ENCODE results near the gene SPOCK1.
"Not testable (repeated sequence)": the region's sequence is repeated elsewhere in the genome, so short reads cannot be mapped to it uniquely, and the experiment has no call there.

SPOCK1 gene

DNA sequence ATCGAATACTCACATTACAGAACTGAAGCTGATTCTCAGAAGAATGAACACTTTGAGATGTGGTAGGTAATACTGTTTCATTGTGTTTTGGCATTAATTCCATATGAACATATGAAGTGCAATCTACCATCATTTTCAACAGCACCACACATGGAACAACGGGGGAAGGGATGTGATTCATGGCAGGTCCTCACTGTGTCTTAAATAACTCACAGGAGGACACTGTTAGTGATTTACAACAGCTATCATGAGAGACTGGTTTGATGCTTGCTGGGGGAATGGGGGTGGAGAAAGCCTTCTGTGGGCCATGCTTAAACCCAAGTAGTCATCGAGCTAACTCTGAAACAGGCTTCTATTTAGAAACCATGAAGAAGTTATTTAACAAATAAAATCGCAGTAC, 232.9 kb downstream of the SPOCK1 start:
- no peak overlapping the region for H3K27ac ChIP-seq (ENCODE audit: low read depth, low read length)
- no peaks in the 10 kb centered on the region for H3K4me1 ChIP-seq (ENCODE audit: control insufficient read depth, insufficient read depth, low read length)
- no peaks in the 10 kb centered on the region for H3K27me3 ChIP-seq (ENCODE audit: control insufficient read depth, insufficient read depth, low read length)
- no peaks in the 10 kb centered on the region for H3K36me3 ChIP-seq (ENCODE audit: control insufficient read depth, insufficient read depth, low read length)
- no peak overlapping the region for H3K9ac ChIP-seq (ENCODE audit: low read length)
- no peak overlapping the region for H3K4me3 ChIP-seq (ENCODE audit: low read length)

DNA sequence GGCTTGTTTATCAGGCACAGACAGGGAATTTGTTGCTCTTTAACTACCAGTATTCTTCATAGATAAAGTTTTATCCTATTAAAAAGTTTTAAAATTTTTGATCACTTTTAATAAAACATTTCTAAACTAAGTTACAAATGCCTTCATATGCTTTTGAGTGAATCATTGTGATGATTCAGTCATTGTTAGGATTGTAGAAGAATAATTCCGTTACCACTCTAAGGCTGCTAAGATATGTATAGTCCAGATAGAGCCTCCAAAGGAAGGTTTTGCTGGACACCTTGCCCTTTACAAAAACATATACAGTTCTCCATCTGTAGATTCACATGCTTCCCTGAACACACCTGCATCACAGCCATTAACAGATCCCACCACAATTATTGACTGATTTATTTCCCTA, 233.7 kb downstream of the SPOCK1 start:
- no peak overlapping the region for H3K27ac ChIP-seq (ENCODE audit: low read depth, low read length)
- no peak overlapping the region for H3K9ac ChIP-seq (ENCODE audit: low read length)
- no peaks in the 10 kb centered on the region for H3K36me3 ChIP-seq (ENCODE audit: control insufficient read depth, insufficient read depth, low read length)
- no peaks in the 10 kb centered on the region for H3K4me1 ChIP-seq (ENCODE audit: control insufficient read depth, insufficient read depth, low read length)
- H3K4me3 ChIP-seq (ENCODE audit: low read length) = no peak overlapping the region
- no peaks in the 10 kb centered on the region for H3K27me3 ChIP-seq (ENCODE audit: control insufficient read depth, insufficient read depth, low read length)

DNA sequence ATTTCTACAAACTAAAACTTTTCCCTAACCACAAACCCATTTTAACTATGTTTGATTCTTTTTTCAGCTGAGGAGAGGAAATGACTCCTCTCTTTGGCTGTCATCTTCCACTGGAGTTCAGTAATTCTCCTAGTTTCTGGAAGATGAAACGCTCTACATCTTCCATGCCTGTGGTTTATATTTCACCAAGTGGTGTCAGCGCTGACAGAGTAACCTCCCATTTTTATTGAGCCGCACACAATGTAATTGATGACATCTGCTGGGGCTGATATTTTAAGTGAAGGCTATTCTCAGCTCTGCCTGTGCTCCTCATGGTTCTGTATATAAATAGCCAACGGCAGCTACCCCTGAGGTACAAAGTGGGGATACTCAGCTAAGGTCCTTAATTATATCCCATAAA, 234.6 kb downstream of the SPOCK1 start:
- H3K27ac ChIP-seq (ENCODE audit: low read depth, low read length) = no peak overlapping the region

DNA sequence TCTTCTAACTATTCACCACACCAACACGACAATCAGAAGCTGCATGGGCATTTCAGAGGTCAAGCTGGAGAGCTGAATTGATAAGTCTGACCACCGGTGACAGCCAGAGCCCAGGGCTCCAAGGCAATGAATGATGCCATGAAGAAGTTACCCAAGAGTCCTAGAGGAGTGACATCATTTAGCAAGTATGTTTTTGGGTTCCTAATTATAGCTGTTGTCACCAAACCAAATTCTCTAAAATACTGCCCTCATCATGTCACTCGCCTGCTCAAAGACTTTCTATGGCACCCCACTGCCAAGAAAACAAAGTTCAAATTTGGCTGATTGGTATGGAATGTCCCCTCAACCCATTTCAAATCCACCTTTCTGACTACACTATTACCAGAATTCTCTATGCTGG, 235.1 kb downstream of the SPOCK1 start:
- H3K4me1 ChIP-seq (ENCODE audit: control insufficient read depth, insufficient read depth, low read length) = no peaks in the 10 kb centered on the region
- no peak overlapping the region for H3K9ac ChIP-seq (ENCODE audit: low read length)
- H3K36me3 ChIP-seq (ENCODE audit: control insufficient read depth, insufficient read depth, low read length) = no peaks in the 10 kb centered on the region
- no peaks in the 10 kb centered on the region for H3K27me3 ChIP-seq (ENCODE audit: control insufficient read depth, insufficient read depth, low read length)
- H3K27ac ChIP-seq (ENCODE audit: low read depth, low read length) = no peak overlapping the region
- no peak overlapping the region for H3K4me3 ChIP-seq (ENCODE audit: low read length)

More for the DNA sequence above, 234.6 kb downstream of the SPOCK1 start:
- Histone ChIP-seq H3K9ac (ENCODE audit: low read length) (no peak overlapping the region), H3K4me1 (ENCODE audit: control insufficient read depth, insufficient read depth, low read length) (no peaks in the 10 kb centered on the region), H3K36me3 (ENCODE audit: control insufficient read depth, insufficient read depth, low read length) (no peaks in the 10 kb centered on the region), H3K4me3 (ENCODE audit: low read length) (no peak overlapping the region), H3K27me3 (ENCODE audit: control insufficient read depth, insufficient read depth, low read length) (no peaks in the 10 kb centered on the region)

DNA sequence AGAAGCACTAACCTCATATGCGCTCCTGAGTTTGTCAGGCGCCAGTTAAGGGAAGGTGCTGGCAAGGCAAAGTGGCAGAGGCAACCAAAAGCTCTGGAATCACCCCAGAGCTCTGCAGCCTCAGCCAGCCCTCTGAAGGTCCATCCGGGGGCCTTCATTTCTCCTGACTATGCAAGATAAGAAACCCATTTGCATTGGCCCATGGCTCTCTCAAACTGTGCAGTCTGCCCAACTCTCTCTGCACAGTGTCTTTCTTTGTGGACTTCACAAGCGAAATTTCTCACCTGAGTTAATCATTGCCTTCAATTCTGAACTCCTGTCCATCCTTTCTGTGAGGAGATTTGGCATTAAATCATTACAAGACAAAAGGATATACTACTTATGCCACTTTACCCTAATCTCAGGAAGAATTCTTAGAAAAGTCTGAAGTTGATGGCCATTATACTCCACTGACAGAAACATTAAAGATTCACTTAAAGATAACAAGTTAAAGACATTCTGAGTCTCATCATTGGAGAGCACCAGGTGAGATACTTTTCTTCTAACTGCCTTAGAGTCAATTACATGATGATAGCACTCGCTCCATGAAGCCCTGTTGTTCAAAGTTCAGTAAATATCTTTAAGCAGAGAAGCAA, 235.6 kb downstream of the SPOCK1 start:
- Histone ChIP-seq H3K4me3 (ENCODE audit: low read length) (no peak overlapping the region), H3K4me1 (ENCODE audit: control insufficient read depth, insufficient read depth, low read length) (no peaks in the 10 kb centered on the region), H3K36me3 (ENCODE audit: control insufficient read depth, insufficient read depth, low read length) (no peaks in the 10 kb centered on the region), H3K27me3 (ENCODE audit: control insufficient read depth, insufficient read depth, low read length) (no peaks in the 10 kb centered on the region), H3K27ac (ENCODE audit: low read depth, low read length) (no peak overlapping the region), H3K9ac (ENCODE audit: low read length) (no peak overlapping the region)

DNA sequence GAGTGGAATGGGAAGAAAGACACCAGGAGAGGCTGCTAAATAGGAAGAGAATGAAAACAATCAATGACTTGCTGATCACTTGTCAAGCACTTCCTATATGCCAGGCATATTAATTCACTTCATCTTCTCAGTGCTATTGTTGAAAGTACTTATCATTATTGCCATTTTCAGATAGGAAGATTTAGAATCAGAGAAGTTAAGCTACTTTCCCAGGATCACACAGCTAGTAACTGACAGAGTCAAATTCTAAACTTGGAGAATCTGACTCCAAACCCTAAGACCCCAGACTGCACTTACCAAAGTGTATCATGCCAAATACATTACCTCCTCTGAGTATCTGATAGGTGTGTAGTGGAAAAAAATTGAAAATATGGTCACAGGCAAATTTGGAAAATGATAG, 236.3 kb downstream of the SPOCK1 start:
- H3K4me1 ChIP-seq (ENCODE audit: control insufficient read depth, insufficient read depth, low read length) = no peaks in the 10 kb centered on the region
- no peaks in the 10 kb centered on the region for H3K36me3 ChIP-seq (ENCODE audit: control insufficient read depth, insufficient read depth, low read length)
- H3K27ac ChIP-seq (ENCODE audit: low read depth, low read length) = no peak overlapping the region
- H3K4me3 ChIP-seq (ENCODE audit: low read length) = no peak overlapping the region
- H3K9ac ChIP-seq (ENCODE audit: low read length) = no peak overlapping the region
- no peaks in the 10 kb centered on the region for H3K27me3 ChIP-seq (ENCODE audit: control insufficient read depth, insufficient read depth, low read length)

DNA sequence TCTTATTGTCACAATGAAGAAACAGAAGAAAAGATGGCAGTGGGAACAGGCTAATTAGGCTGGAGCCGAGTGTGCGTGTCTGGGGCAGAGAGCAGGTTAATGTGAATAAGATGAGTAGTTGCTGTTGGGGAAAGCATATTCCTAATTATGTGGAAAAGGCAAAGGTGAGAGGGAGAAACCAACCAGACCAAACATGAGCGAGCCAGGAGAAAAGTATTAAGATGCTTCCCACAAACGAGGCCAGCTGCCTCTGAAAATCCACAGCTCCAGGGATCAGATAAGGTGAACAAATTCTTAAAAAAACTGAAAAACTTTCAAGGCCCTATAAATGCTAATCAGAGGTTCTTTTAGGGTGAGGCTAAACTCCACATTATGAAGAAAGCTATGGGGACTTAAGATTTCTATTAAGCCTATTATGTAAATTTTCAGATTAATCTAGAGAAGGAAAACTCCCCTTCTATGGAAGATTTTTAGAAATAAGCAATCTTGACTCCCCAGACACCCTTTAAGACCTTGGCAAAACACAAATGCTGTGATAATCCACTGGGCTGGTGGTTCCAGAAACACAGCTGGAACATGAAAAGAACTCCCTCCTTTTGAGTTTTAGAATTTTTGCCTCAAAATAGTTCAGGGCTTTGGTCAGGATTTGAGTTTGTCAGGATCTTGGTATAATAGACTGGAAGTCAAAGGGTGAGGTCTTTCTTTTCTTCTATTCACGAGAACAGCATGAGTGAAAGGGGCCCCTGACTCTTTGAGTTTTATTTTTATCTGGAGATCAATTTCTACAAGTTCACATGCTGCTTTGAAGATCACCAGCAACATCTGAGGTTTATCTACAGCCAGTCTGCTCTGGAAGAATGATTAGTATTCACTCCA, 238.1 kb downstream of the SPOCK1 start:
- H3K9ac ChIP-seq (ENCODE audit: low read length) = no peak overlapping the region
- H3K4me3 ChIP-seq (ENCODE audit: low read length) = no peak overlapping the region
- H3K4me1 ChIP-seq (ENCODE audit: control insufficient read depth, insufficient read depth, low read length) = no peaks in the 10 kb centered on the region
- H3K27ac ChIP-seq (ENCODE audit: low read depth, low read length) = no peak overlapping the region
- H3K36me3 ChIP-seq (ENCODE audit: control insufficient read depth, insufficient read depth, low read length) = no peaks in the 10 kb centered on the region
- H3K27me3 ChIP-seq (ENCODE audit: control insufficient read depth, insufficient read depth, low read length) = no peaks in the 10 kb centered on the region

DNA sequence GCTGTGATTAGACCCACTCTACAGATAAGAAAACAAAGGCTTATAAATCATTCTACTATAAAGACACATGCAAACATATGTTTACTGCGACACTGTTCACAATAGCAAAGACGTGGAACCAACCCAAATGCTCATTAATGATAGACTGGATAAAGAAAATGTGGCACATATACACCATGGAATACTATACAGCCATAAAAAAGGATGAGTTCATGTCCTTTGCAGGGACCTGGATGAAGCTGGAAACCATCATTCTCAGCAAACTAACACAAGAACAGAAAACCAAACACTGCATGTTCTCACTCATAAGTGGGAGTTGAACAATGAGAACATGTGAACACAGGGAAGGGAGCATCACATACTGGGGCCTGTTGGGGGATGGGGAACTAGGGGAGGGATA, 240.0 kb downstream of the SPOCK1 start:
- not testable (repeated sequence) for H3K4me1 ChIP-seq (ENCODE audit: control insufficient read depth, insufficient read depth, low read length); H3K27ac ChIP-seq (ENCODE audit: low read depth, low read length); H3K9ac ChIP-seq (ENCODE audit: low read length); H3K27me3 ChIP-seq (ENCODE audit: control insufficient read depth, insufficient read depth, low read length); H3K4me3 ChIP-seq (ENCODE audit: low read length); H3K36me3 ChIP-seq (ENCODE audit: control insufficient read depth, insufficient read depth, low read length)

DNA sequence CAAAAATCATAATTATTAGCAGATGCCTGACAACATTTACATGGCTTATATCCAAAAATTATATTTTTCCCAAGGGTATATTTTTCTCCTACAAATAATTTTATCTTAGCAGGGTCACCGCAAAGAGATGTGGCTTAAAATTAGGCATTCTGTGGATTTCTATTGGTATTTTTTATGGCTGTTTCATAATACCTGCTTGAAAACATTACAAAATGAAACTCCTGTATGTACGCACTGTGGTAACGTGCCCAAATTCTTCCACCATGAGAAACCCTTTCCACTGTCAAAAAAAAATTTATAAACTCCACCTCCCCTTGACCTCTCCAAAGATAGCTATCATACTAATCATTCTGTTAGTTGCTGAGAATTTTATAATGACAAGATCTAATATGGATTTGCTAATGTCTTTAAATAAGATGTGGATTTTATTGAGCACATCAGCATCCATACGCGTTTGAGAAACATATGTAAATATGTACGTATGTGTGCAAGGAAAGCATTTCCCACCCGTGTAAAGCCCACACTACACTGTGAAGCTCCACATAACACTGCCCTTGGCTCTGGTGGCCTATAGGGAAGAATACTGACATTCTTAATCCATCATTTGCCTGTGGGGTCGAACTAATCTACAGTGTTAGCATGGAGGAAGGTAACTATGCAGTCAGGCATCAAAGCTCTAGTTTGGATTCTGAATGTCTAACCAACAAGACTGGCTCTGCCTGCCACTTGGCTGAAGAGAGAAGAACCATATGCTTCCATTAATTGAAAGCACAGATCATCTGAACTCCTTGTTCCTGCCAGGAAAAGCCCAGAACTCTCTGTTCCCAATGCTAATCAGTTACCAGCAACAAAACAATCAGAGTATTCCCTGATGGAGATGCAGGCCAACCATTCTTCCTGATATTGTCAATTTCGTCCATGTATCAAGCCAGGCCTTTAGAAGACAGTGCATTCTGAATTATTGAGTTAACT, 244.7 kb downstream of the SPOCK1 start:
- H3K4me1 ChIP-seq (ENCODE audit: control insufficient read depth, insufficient read depth, low read length) = no peaks in the 10 kb centered on the region
- no peak overlapping the region for H3K27ac ChIP-seq (ENCODE audit: low read depth, low read length)
- no peaks in the 10 kb centered on the region for H3K36me3 ChIP-seq (ENCODE audit: control insufficient read depth, insufficient read depth, low read length)
- H3K4me3 ChIP-seq (ENCODE audit: low read length) = no peak overlapping the region
- no peak overlapping the region for H3K9ac ChIP-seq (ENCODE audit: low read length)
- H3K27me3 ChIP-seq (ENCODE audit: control insufficient read depth, insufficient read depth, low read length) = no peaks in the 10 kb centered on the region

DNA sequence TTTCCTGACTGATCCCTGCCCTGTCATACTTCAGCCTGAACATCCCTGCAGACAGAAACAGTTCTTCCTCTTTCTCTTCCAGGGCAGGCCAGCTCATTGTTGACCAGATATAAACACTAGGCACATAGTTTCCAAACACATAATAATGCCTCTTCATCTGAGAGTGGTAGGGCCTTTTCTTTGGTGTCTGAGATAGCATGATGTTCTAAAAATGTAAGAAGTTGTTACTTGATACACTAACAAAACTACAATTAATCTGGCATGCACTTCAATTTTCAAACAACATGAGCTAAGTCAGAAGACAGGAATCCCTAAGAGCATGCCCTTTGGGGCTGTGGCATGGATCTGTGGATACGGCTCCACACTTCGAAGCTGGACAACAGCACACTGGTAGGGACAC, 246.6 kb downstream of the SPOCK1 start:
- Histone ChIP-seq H3K4me1 (ENCODE audit: control insufficient read depth, insufficient read depth, low read length) (no peaks in the 10 kb centered on the region), H3K27me3 (ENCODE audit: control insufficient read depth, insufficient read depth, low read length) (no peaks in the 10 kb centered on the region), H3K36me3 (ENCODE audit: control insufficient read depth, insufficient read depth, low read length) (no peaks in the 10 kb centered on the region), H3K27ac (ENCODE audit: low read depth, low read length) (no peak overlapping the region), H3K9ac (ENCODE audit: low read length) (no peak overlapping the region), H3K4me3 (ENCODE audit: low read length) (no peak overlapping the region)

DNA sequence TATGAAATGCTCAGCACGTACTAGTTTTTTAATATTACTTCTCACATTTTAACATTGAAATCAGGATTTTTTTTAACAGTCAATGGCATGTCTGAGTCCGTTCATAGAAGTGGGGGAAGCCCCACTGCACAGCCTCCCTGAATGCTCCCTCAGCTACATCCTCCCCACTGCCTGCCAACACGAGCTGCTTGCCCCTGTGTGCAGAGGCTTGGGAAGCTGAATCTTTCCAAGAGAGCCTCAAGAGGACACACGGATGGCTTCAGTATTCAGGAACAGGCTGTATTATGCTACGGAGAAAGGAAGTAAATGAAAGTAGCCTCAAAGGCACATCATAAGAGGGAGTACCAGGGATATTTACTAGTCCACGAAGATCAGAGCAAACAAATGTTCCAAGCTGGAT, 248.7 kb downstream of the SPOCK1 start:
- Histone ChIP-seq H3K9ac (ENCODE audit: low read length) (no peak overlapping the region), H3K27me3 (ENCODE audit: control insufficient read depth, insufficient read depth, low read length) (no peaks in the 10 kb centered on the region), H3K27ac (ENCODE audit: low read depth, low read length) (no peak overlapping the region), H3K4me1 (ENCODE audit: control insufficient read depth, insufficient read depth, low read length) (no peaks in the 10 kb centered on the region), H3K4me3 (ENCODE audit: low read length) (no peak overlapping the region), H3K36me3 (ENCODE audit: control insufficient read depth, insufficient read depth, low read length) (no peaks in the 10 kb centered on the region)

DNA sequence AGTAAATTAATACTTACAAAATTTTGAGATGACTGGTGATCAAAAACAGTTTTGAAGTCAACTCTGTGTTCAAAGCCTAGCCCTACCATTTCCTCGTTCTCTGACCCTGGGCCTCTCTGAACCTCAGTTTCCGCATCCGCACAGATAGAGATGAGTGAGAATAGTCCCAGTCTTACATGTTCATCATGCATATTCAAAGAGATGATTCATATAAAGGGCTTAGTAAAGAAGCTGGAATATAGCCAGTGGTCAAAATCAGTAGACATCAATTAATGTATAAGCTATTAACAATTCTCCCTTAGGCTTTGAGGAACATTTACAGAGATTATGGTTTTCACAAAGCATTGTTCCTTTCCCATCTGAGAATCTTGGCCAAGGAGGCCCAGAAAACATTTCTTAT, 250.6 kb downstream of the SPOCK1 start:
- Histone ChIP-seq H3K4me3 (ENCODE audit: low read length) (no peak overlapping the region), H3K4me1 (ENCODE audit: control insufficient read depth, insufficient read depth, low read length) (no peaks in the 10 kb centered on the region), H3K27ac (ENCODE audit: low read depth, low read length) (no peak overlapping the region), H3K36me3 (ENCODE audit: control insufficient read depth, insufficient read depth, low read length) (no peaks in the 10 kb centered on the region), H3K27me3 (ENCODE audit: control insufficient read depth, insufficient read depth, low read length) (no peaks in the 10 kb centered on the region), H3K9ac (ENCODE audit: low read length) (no peak overlapping the region)

Data from rectal smooth muscle tissue (tissue), 1 donor.